IgD-negative memory B cell (primary cell): ENCODE data around the gene CTNNBL1. TPM values are rescaled to one million over a fixed set of nuclear protein-coding genes. Genes with fewer than 3 reads are reported as not detected.

Source experiments
- H3K27ac Mint-ChIP-seq, 3 donors: one replicate each; pipeline ENCODE4 v1.8.0; 2020 to 2022; ENCODE audit warnings: mild to moderate bottlenecking in 3 of 3, mixed read lengths in 3 of 3, moderate library complexity in 1 of 3
- H3K27me3 Mint-ChIP-seq: one replicate; pipeline ENCODE4 v1.8.0; 2021; ENCODE audit warnings: mixed read lengths
- H3K36me3 Mint-ChIP-seq: one replicate; pipeline ENCODE4 v1.8.0; 2020; ENCODE audit warnings: mild to moderate bottlenecking, mixed read lengths
- H3K4me1 Mint-ChIP-seq, 3 donors: one replicate each; pipeline ENCODE4 v1.8.0; 2020 to 2022; ENCODE audit warnings: mixed read lengths in 3 of 3, mild to moderate bottlenecking in 1 of 3
- H3K4me3 Mint-ChIP-seq, 4 donors: one replicate each; pipeline ENCODE4 v1.8.0; 2020 to 2022; ENCODE audit warnings: mild to moderate bottlenecking in 4 of 4, mixed read lengths in 4 of 4, moderate library complexity in 3 of 4
- H3K9me3 Mint-ChIP-seq, 3 donors: one replicate each; pipeline ENCODE4 v1.8.0; 2020 to 2021; ENCODE audit warnings: mixed read lengths in 3 of 3, mild to moderate bottlenecking in 1 of 3
- polyA plus RNA-seq: library from polyadenylated mRNA; unstranded; fragments of 300-500 nt; fragmentation: Illumina TruSeq; gene quantifications from one replicate; pipeline ENCODE4 v1.2.3, GENCODE V29; 2021

CTNNBL1 gene
- polyA plus RNA-seq, 1 donor from 2014 or later: 119 TPM

- H3K9me3 Mint-ChIP-seq: peaks cover 0 to 6% (median 0%) of the 10 kb centered on the region in 3 donors
- peaks cover 8 to 11% (median 8%) of the 10 kb centered on the region in 3 donors for H3K4me1 Mint-ChIP-seq
- H3K4me3 Mint-ChIP-seq: peak overlapping the region; percentile 28 to 91 (median 80)
- peak overlapping the region in 2 of 3 donors; percentile 21 to 46 for H3K27ac Mint-ChIP-seq
- peaks cover 3% of the 10 kb centered on the region for H3K36me3 Mint-ChIP-seq
- H3K27me3 Mint-ChIP-seq: peaks cover 36% of the 10 kb centered on the region
Measured at GRCh38 chr20:37903317-37904007, 209.6 kb downstream of the CTNNBL1 start.

DNA sequence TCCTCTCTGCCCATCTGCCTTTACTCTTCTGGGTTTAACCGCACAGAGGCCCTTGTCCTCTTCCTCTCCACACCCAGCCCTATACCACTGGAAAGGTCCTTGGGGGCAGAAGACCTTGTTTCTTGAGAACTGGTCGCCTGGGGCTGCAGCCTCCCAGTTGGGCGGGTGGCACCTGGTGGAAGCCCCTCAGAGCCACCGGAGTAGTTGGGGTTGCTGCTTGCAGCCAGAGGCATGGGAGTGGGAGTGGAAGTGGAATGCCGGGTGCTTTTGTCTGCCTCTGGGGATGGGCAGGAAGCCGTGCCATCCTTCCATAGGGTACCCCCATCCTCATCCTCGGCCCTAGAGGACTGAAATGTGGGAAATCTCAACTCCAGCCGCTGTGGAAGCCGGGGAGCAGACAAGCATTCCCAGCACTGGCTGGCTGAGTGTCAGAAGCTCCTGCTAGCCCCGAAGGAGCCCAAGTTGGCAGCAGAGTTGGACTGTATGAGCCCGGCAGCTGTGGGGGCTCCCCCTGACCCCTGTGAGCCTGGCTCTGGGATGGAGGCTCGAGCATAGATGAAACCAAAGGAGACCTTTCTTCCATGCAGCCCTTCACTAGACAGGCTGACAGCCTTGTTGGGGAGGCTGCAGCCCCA is 210.3 kb downstream of the CTNNBL1 start:
- peaks cover 36% of the 10 kb centered on the region for H3K27me3 Mint-ChIP-seq
- peaks cover 0 to 6% (median 0%) of the 10 kb centered on the region in 3 donors for H3K9me3 Mint-ChIP-seq
- H3K4me3 Mint-ChIP-seq: peak overlapping the region; percentile 28 to 91 (median 80)
- peak overlapping the region in 2 of 3 donors; percentile 21 to 46 for H3K27ac Mint-ChIP-seq
- peaks cover 3% of the 10 kb centered on the region for H3K36me3 Mint-ChIP-seq
- peaks cover 8 to 11% (median 8%) of the 10 kb centered on the region in 3 donors for H3K4me1 Mint-ChIP-seq

DNA sequence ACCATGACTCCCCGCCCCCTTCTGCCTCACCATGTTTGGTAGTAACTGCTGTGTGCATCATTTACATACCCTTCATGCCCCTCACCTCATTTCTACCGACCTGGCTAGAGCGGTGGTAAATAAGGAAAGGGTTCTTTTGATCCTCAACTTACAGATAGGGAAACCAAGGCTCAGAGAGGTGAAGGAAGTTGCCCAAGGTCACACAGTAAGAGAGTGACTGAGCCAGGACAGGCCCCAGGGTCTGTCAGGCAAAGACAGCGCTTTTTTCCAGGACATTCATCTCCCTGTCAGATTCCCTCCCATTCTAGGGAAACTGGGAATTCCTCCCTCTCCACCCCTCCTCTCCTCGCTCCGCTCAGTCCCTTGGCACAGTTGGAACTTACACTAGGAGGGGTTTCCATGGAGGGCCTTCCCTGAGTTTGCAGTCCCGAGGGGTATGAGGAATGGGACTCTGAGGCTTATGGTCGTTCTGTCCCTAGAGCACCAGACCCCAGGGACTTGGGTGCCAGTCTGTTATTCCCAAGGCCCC is 211.1 kb downstream of the CTNNBL1 start:
- H3K27me3 Mint-ChIP-seq: peaks cover 36% of the 10 kb centered on the region
- peaks cover 8 to 11% (median 8%) of the 10 kb centered on the region in 3 donors for H3K4me1 Mint-ChIP-seq

DNA sequence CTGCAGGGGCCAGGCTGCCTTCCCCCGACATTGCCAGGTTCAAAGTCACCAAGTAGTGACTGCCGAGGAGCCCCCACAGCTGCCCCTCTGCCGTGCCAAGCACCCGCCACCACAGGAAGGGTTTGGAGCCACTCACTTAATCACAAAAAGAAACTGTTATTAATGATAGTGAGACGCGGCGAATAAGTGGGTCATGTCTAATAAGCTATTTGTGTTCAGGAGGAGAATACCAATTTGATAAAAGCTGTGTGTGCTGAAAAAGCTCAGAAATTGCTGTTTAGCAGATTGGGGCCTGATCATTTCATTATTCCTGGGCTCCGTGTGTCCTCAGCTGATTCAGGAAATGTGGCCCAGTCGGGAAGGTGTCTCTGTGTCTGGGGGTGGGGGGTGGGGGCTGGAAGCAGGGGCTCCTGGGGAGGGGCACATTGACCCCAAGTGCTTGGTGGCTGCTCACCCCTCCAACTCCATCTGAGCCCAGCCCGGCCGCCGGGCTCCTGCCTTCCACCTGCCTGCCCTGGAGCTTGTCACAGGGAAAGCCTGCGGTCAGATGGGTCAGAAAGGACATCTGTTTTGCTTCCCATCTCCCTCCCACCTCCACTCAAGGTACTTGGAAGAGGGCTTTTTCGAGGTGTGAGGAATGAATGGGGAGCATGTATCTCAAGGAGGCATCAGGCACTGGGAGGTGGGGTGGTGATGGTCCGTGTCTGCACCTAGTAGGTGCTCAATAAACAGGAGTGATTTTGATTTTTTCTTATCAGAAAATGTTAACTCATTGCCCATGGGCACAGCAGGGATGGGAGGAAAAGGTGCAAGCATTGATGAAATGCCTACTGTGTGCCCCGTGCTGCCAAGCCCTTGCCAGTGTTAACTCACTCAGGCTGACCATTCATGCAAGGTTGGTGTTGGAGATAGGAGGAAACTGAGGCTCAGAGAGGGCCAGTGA is 212.1 kb downstream of the CTNNBL1 start:
- peaks cover 0 to 6% (median 0%) of the 10 kb centered on the region in 3 donors for H3K9me3 Mint-ChIP-seq
- H3K4me1 Mint-ChIP-seq: peaks cover 8 to 11% (median 8%) of the 10 kb centered on the region in 3 donors
- no peak overlapping the region for H3K27ac Mint-ChIP-seq
- H3K36me3 Mint-ChIP-seq: peaks cover 3% of the 10 kb centered on the region
- H3K4me3 Mint-ChIP-seq: no peak overlapping the region
- peaks cover 36% of the 10 kb centered on the region for H3K27me3 Mint-ChIP-seq

More for the DNA sequence above, 211.1 kb downstream of the CTNNBL1 start:
- no peak overlapping the region for H3K27ac Mint-ChIP-seq
- peaks cover 3% of the 10 kb centered on the region for H3K36me3 Mint-ChIP-seq
- peaks cover 0 to 6% (median 0%) of the 10 kb centered on the region in 3 donors for H3K9me3 Mint-ChIP-seq
- peak overlapping the region in 1 of 4 donors; percentile 49 for H3K4me3 Mint-ChIP-seq

DNA sequence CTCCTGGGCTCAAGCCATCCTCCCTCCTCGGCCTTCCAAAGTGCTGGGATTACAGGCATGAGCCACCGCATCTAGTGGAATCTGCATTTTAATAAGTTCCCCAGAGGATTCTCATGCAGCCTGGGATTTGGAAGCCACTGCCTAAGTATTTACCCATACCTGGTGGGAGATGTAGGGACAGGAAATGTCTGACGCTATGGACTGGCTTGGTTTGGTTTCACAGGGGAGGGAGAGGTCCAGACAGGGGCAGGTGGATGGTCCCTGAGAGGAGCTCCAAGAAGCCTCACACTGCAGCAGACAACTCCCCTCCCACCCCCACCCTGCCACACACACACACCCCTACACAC is 213.5 kb downstream of the CTNNBL1 start:
- Mint-ChIP-seq H3K9me3 (peaks cover 0 to under 1% (median 0%) of the 10 kb centered on the region in 3 donors), H3K36me3 (peaks cover 3% of the 10 kb centered on the region), H3K27ac (no peak overlapping the region), H3K4me1 (peaks cover 7 to 9% (median 7%) of the 10 kb centered on the region in 3 donors), H3K4me3 (no peak overlapping the region), H3K27me3 (peaks cover 29% of the 10 kb centered on the region)

DNA sequence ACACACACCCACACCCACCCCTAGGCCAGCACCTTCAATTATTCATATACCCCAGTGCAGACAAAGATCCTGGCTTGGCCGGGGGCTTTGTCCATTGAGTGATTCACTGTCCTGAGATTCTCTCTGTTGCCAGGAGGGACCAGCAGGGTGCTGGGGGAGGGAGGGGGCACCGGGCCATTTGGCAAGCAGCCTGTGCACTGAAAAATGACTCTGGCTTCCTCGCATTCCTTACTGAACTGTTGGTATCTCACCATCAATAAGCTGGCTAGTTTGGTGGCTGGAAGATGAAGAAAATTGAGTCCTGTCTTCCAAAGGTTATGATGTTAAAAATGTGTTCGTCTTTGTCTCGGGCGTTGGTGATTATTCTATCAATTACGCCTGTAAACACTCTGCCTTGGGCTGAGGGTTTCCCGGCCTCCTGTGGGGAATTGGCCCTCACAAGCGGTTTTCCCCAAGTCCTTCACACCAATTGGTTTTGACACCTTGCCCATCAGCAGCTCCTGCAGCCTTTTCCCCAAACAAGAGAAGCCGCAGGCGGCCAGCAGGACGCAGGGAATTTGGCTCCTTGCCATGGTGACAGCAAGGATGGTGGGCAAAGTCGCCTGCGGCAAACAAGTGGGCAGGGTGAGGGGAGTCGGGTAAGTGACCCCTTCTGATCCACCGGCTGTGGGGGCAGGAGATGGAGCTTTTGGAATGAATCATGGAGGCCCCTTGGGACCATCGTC is 214.0 kb downstream of the CTNNBL1 start:
- no peaks in the 10 kb centered on the region for H3K9me3 Mint-ChIP-seq
- H3K4me1 Mint-ChIP-seq: peaks cover 5 to 8% (median 5%) of the 10 kb centered on the region in 3 donors
- H3K27ac Mint-ChIP-seq: no peak overlapping the region
- H3K4me3 Mint-ChIP-seq: no peak overlapping the region
- peaks cover 28% of the 10 kb centered on the region for H3K27me3 Mint-ChIP-seq
- H3K36me3 Mint-ChIP-seq: peaks cover 3% of the 10 kb centered on the region

GRCh38 chr20:37911261-37911660 is 217.4 kb downstream of the CTNNBL1 start:
- Mint-ChIP-seq H3K27ac (no peak overlapping the region), H3K9me3 (no peaks in the 10 kb centered on the region), H3K4me3 (no peak overlapping the region), H3K36me3 (no peaks in the 10 kb centered on the region), H3K27me3 (peaks cover 24% of the 10 kb centered on the region), H3K4me1 (peaks cover 4 to 15% (median 10%) of the 10 kb centered on the region in 3 donors)

DNA sequence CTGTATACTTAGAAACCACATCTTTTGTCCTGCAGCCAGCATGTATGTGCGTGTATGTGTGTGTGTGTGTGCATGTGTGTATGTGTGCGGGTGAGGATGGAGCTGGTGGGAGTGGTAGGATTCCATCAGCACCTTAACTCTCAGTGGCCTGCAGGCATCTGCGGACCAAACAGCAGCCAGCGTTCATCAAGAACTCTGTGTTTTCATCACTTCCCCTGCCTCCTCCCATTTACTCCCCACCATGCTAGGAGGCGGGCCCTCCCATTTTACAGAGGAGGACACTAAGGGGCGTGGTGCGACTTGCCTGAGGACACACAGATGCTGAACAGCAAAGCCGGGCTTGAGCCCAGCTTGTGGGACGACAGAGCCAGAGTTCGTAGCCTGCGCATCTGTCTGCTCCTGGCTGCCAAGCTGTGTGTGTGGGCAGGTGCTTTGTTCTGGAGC is 218.0 kb downstream of the CTNNBL1 start:
- peak overlapping the region in 1 of 4 donors; percentile 9 for H3K4me3 Mint-ChIP-seq
- no peaks in the 10 kb centered on the region for H3K36me3 Mint-ChIP-seq
- no peak overlapping the region for H3K27ac Mint-ChIP-seq
- H3K27me3 Mint-ChIP-seq: peaks cover 20% of the 10 kb centered on the region
- no peaks in the 10 kb centered on the region for H3K9me3 Mint-ChIP-seq
- H3K4me1 Mint-ChIP-seq: peaks cover 4 to 15% (median 10%) of the 10 kb centered on the region in 3 donors

DNA sequence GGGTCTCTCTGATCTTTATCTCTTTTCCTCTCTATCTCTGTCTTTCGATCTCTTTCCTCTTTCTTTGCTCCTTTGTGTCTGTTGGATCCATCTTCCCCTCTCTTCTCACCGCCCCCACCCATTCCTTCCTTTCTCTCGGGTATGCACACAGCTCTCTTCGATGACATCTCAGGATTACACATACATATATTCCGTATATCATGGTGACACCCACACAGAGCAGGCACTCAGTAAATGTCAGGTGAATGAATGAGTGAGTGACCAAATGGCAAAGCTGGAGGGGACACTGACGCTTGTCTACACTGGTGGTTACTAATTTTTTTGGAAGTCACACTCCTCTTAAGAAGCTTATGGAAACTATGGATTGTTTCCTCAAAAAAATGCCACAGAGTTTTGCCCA is 219.0 kb downstream of the CTNNBL1 start:
- H3K9me3 Mint-ChIP-seq: no peaks in the 10 kb centered on the region
- no peak overlapping the region for H3K27ac Mint-ChIP-seq
- peaks cover 16% of the 10 kb centered on the region for H3K27me3 Mint-ChIP-seq
- no peak overlapping the region for H3K4me3 Mint-ChIP-seq
- H3K4me1 Mint-ChIP-seq: peaks cover 4 to 15% (median 10%) of the 10 kb centered on the region in 3 donors
- H3K36me3 Mint-ChIP-seq: no peaks in the 10 kb centered on the region

DNA sequence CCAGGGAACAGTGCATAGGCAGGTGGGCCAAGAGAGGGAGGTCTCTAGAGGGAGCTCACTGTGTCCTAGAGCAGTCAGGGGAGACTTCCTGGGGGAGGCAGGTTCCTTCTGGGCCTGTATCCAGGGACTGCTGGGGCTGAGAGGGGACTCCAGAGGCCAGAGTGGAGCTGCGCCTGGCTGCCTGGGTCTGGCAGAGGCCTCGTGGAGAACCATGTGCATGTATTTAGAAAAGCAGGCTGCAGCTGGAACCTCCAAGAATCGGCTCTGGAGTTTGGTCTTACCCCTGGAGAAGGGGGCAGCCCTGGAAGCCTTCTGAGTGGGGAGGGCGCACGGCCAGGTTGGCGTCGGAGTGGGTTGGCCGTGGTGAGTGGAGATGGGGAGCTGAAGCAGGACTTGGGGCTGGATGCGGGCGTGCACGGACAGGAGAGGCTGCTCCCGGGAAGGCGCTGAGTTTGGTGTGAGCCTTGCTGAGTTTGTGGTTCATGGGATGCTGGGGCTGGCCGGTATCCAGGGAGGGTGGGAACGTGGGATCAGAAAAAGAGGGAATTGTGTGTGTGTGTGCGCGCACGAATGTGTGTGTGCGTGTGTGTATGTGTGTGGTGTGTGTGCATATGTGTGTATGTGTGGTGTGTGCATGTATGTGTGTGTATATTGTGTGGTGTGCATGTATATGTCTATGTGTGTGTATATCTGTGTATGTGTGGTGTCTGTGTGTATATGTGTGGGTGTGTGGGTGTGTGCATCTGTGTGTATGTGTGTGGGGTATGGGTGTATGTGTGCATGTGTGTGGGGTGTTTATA is 219.9 kb downstream of the CTNNBL1 start:
- Mint-ChIP-seq H3K27ac (no peak overlapping the region), H3K4me3 (peak overlapping the region in 2 of 4 donors; percentile 17 to 23), H3K36me3 (no peaks in the 10 kb centered on the region), H3K27me3 (peaks cover 13% of the 10 kb centered on the region), H3K4me1 (peaks cover 4 to 15% (median 12%) of the 10 kb centered on the region in 3 donors), H3K9me3 (no peaks in the 10 kb centered on the region)

- Mint-ChIP-seq H3K27ac (no peak overlapping the region), H3K4me3 (peak overlapping the region in 2 of 4 donors; percentile 85 to 91), H3K4me1 (peaks cover 4 to 15% (median 12%) of the 10 kb centered on the region in 3 donors), H3K27me3 (peaks cover 13% of the 10 kb centered on the region), H3K9me3 (no peaks in the 10 kb centered on the region), H3K36me3 (no peaks in the 10 kb centered on the region)
Measured at GRCh38 chr20:37914367-37914671, 220.5 kb downstream of the CTNNBL1 start.

DNA sequence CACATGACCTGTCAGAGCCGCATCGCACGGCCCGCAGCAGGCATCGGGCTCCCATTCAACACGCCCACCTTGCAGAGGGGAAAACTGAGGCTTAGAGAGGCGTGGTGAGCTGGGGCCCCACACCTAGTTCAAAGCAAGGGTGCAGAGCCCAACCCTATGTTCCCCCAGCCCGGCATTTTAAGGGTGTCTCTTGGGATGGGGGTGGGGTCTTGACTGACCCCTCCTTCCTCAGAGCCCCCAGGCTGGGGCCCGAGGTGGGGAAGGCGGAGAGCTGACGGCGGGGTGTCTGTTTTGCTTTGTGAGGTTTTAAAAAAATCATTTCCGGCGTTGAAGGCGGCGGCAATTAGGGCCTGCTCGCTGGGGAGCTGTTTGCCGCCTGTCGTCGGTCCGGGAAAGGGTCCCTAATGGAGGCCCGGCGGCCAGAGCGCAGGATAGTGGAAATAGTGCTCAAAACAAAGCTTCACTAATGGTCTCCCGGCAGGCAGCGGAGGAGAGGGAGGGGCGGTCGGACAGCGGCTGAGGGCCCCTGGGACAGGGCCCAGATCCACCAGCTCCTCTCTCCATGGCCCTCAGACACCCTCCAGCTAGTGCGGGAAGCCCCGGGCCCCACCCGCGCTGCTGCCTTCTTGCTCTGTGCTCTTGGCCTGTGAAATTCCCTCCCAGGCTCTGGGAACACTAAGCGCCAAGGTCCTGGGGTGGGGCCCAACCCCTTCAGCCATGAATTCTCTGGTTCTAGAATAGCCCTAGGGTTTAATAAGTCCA is 221.0 kb downstream of the CTNNBL1 start:
- H3K4me1 Mint-ChIP-seq: peaks cover 4 to 15% (median 12%) of the 10 kb centered on the region in 3 donors
- H3K4me3 Mint-ChIP-seq: peak overlapping the region; percentile 39 to 91 (median 77)
- no peak overlapping the region for H3K27ac Mint-ChIP-seq
- H3K9me3 Mint-ChIP-seq: no peaks in the 10 kb centered on the region
- H3K27me3 Mint-ChIP-seq: peaks cover 13% of the 10 kb centered on the region
- no peaks in the 10 kb centered on the region for H3K36me3 Mint-ChIP-seq

GRCh38 chr20:37915434-37915787 is 221.6 kb downstream of the CTNNBL1 start:
- no peak overlapping the region for H3K4me3 Mint-ChIP-seq

More at GRCh38 chr20:37915434-37915787, 221.6 kb downstream of the CTNNBL1 start:
- Mint-ChIP-seq H3K27me3 (peaks cover 13% of the 10 kb centered on the region), H3K27ac (no peak overlapping the region), H3K36me3 (no peaks in the 10 kb centered on the region), H3K4me1 (peaks cover 4 to 15% (median 12%) of the 10 kb centered on the region in 3 donors), H3K9me3 (no peaks in the 10 kb centered on the region)
